Fibroblast of mammary gland (primary cell): ENCODE data around the gene FANCL.
"Not testable (repeated sequence)": the region's sequence is repeated elsewhere in the genome, so short reads cannot be mapped to it uniquely, and the experiment has no call there.

Experiments used
- DNase-seq: peaks from one replicate; pipeline ENCODE4 v3.0.0-alpha.2; 2010; ENCODE audit warnings: low read depth
- H3K4me3 ChIP-seq: 2 replicates; pipeline ENCODE4 v1.5.1; 2011; ENCODE audit warnings: low read depth, mild to moderate bottlenecking, low read length, moderate library complexity; ENCODE audit not compliant: control insufficient read depth
- TF ChIP-seq, protein P1 (sequence below): conservative IDR thresholded peaks from 2 replicates; pipeline ENCODE4 v1.5.1; 2011; ENCODE audit warnings: low read depth, low read length, inconsistent platforms; ENCODE audit not compliant: control insufficient read depth, insufficient read depth

The FANCL gene

DNA sequence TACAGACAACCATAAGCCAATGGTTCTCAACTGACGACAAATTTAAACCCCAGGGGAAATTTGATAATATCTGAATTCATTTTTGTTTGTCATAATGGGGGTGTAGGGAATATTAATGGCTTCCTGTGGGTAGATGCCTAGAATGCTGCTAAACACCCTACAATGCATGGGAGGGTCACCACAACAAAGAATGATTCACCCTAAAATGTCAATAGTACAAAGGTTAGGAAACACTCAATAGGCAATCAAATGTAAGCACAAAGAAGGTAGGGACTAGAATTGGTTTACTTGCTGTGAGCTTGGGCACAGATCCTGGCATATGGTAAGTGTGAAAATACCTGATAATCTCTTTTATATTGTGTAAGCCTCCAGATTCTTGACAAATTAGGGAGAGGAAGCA, 20.1 kb upstream of the FANCL start:
- H3K4me3 ChIP-seq, result no peak overlapping the region
- TF ChIP-seq, protein P1, sequence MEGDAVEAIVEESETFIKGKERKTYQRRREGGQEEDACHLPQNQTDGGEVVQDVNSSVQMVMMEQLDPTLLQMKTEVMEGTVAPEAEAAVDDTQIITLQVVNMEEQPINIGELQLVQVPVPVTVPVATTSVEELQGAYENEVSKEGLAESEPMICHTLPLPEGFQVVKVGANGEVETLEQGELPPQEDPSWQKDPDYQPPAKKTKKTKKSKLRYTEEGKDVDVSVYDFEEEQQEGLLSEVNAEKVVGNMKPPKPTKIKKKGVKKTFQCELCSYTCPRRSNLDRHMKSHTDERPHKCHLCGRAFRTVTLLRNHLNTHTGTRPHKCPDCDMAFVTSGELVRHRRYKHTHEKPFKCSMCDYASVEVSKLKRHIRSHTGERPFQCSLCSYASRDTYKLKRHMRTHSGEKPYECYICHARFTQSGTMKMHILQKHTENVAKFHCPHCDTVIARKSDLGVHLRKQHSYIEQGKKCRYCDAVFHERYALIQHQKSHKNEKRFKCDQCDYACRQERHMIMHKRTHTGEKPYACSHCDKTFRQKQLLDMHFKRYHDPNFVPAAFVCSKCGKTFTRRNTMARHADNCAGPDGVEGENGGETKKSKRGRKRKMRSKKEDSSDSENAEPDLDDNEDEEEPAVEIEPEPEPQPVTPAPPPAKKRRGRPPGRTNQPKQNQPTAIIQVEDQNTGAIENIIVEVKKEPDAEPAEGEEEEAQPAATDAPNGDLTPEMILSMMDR, result no peak
- DNase-seq, result no peak

DNA sequence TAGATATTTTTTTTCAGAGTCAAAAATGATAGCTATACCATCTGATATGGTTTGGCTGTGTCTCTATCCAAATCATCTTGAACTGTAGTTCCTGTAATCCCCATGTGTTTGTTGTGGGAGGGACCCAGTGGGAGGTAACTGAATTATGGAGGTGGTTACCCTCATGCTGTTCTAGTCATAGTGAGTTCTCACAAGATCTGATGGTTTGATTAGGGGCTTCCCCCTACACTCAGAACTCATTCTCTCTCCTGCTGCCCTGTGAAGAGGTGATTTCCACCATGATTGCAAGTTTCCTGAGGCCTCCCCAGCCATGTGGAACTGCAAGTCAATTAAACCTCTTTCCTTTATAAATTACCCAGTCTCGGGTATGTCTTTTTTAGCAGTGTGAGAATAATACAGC, 17.3 kb upstream of the FANCL start:
- not testable (repeated sequence) for DNase-seq, H3K4me3 ChIP-seq

DNA sequence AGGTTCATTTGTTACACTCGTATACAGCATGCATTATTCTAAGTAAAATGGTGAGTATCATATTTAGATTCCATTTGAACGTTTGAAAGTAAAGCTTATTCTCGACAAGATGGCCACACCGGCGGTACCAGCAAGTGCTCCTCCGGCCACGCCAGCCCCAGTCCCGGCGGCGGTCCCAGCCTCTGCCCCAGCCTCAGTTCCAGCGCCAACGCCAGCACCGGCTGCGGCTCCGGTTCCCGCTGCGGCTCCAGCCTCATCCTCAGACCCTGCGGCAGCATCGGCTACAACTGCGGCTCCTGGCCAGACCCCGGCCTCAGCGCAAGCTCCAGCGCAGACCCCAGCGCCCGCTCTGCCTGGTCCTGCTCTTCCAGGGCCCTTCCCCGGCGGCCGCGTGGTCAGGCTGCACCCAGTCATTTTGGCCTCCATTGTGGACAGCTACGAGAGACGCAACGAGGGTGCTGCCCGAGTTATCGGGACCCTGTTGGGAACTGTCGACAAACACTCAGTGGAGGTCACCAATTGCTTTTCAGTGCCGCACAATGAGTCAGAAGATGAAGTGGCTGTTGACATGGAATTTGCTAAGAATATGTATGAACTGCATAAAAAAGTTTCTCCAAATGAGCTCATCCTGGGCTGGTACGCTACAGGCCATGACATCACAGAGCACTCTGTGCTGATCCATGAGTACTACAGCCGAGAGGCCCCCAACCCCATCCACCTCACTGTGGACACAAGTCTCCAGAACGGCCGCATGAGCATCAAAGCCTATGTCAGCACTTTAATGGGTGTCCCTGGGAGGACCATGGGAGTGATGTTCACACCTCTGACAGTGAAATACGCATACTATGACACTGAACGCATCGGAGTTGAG, 10.4 kb upstream of the FANCL start:
- not testable (repeated sequence) for DNase-seq, H3K4me3 ChIP-seq

DNA sequence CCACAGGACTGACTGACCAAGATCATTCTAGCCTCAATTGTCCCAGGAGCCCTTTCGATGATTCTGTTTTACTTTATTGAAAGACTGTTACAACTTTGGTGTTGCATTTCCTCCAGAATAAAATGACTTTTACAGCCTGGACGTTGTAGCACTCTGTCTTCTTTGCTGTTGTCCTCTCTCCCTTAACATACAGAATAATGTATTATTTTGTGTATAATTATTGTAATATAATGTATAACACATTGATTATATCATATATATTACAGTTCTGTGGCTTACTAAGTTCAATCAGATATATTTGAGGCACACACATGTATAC, 380 bp upstream of the FANCL start:
- peak overlapping the region; percentile 88 for H3K4me3 ChIP-seq
- no peak for DNase-seq
- TF ChIP-seq, protein P1, result no peak

DNA sequence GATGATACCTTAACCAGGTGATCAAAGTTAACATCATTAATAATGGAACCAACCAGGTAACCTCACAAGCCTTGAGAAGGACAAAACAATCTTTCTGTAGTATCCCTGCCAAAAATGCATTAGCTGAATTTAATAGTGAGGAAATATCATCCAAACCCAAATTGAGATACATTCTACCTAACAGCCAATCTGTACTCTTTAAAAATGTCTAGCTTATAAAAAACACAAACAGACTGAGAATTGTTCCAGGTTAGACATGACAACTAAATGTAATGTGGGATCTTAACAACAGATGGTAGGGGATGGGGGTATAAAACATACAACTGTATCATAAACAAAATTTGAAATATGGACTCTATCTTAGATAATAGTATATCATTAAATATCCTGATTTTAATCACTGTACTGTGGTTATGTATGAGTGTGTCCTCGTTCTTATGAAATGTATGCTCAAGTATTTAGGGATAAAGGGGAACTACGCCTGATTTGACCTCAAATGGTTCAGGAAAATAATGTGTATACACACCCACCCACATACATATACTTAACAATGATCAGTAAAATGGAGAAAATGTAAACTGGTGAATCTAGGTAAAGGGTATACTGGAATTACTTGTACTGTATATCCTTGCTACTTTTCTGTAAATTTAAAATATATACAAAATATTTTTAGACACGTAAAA, 1.7 kb downstream of the FANCL start:
- TF ChIP-seq, protein P1, result no peak
- DNase-seq, result no peak
- H3K4me3 ChIP-seq, result no peak overlapping the region

DNA sequence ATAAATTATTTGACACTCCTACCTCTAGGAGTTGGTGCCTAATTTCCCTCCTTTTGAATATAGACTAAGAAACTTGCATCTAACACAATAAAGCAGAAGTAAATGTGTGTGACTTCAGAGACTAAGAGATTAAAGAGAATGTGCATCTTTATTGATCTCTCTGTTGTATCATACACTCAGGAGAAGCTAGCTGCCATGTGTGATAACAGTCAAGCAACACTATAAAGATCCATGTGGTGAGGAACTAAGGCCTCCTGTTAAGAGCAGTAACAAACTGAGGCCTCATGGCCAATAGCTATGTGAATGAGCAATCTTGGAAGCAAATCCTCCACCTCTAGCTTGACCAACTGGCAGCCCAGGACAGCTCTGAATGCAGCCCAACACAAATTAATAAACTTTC, 3.4 kb downstream of the FANCL start:
- TF ChIP-seq, protein P1, result no peak
- no peak overlapping the region for H3K4me3 ChIP-seq
- DNase-seq, result peak; percentile 5

DNA sequence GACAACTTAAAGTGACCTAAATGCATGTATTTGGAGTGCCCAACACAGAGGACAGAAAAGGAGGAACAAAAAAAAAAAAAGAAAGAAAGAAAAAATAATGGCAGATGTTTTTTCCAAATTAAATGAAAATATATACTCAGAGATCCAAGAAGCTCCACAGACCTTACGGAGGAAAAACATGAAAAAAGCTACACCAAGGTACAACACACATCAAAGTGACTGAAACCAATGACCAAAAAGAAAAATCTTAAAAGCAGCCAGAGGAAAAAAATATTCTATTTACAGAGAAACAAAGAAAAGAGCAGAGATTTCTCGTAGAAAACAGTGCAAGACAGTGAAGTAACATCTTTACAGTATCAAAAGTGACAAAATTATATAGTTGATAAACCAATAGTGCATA, 5.1 kb downstream of the FANCL start:
- TF ChIP-seq, protein P1, result no peak
- no peak for DNase-seq
- H3K4me3 ChIP-seq, result no peak overlapping the region
